HG03159 (cell line): ENCODE measurements around the gene SLC37A1.
"Not testable (repeated sequence)": the region's sequence is repeated elsewhere in the genome, so short reads cannot be mapped to it uniquely, and the experiment has no call there.

ENCODE experiments used
- ATAC-seq: cut with Tn5 transposase; IDR thresholded peaks from one replicate; pipeline ENCODE4 v1.9.1; 2021; ENCODE audit warnings: mild to moderate bottlenecking, moderate library complexity; ENCODE audit not compliant: unreplicated experiment

Gene SLC37A1

GRCh38 chr21:42614396-42614795 is 100.7 kb downstream of the SLC37A1 start:
- no peak for ATAC-seq

- ATAC-seq = no peak
These were observed 101.2 kb downstream of the SLC37A1 start for GRCh38 chr21:42614811-42615351.

- ATAC-seq = not testable (repeated sequence)
These were observed 101.7 kb downstream of the SLC37A1 start for GRCh38 chr21:42615377-42615776.

- no peak for ATAC-seq
These were observed 102.3 kb downstream of the SLC37A1 start for GRCh38 chr21:42615924-42616323.

GRCh38 chr21:42616446-42616845 is 102.8 kb downstream of the SLC37A1 start:
- no peak for ATAC-seq

GRCh38 chr21:42616941-42617340 is 103.3 kb downstream of the SLC37A1 start:
- no peak for ATAC-seq

GRCh38 chr21:42617486-42617885 is 103.8 kb downstream of the SLC37A1 start:
- ATAC-seq = no peak

GRCh38 chr21:42618707-42619102 is 105.1 kb downstream of the SLC37A1 start:
- no peak for ATAC-seq

- ATAC-seq = no peak
These were observed 105.5 kb downstream of the SLC37A1 start for GRCh38 chr21:42619166-42619565.

- ATAC-seq = no peak
These were observed 106.2 kb downstream of the SLC37A1 start for GRCh38 chr21:42619841-42620240.

GRCh38 chr21:42621166-42621818 is 107.6 kb downstream of the SLC37A1 start:
- no peak for ATAC-seq

GRCh38 chr21:42621819-42622177 is 108.1 kb downstream of the SLC37A1 start:
- ATAC-seq = no peak

GRCh38 chr21:42622284-42622683 is 108.6 kb downstream of the SLC37A1 start:
- ATAC-seq = no peak

GRCh38 chr21:42623694-42624093 is 110.0 kb downstream of the SLC37A1 start:
- no peak for ATAC-seq

GRCh38 chr21:42624095-42624790 is 110.6 kb downstream of the SLC37A1 start:
- no peak for ATAC-seq

GRCh38 chr21:42624936-42625335 is 111.3 kb downstream of the SLC37A1 start:
- no peak for ATAC-seq

GRCh38 chr21:42626171-42626570 is 112.5 kb downstream of the SLC37A1 start:
- ATAC-seq = no peak

GRCh38 chr21:42627527-42628289 is 114.1 kb downstream of the SLC37A1 start:
- no peak for ATAC-seq

GRCh38 chr21:42628466-42629061 is 114.9 kb downstream of the SLC37A1 start:
- ATAC-seq = not testable (repeated sequence)

GRCh38 chr21:42629933-42630589 is 116.4 kb downstream of the SLC37A1 start:
- no peak for ATAC-seq

GRCh38 chr21:42630626-42631025 is 117.0 kb downstream of the SLC37A1 start:
- ATAC-seq = no peak
